ENCODE data around the gene RNU1-3. TPM values are rescaled to one million over a fixed set of nuclear protein-coding genes. Genes with fewer than 3 reads are reported as not detected.
"Not testable (repeated sequence)": the region's sequence is repeated elsewhere in the genome, so short reads cannot be mapped to it uniquely, and the experiment has no call there.

Gene RNU1-3
- polyA plus RNA-seq, 1 donor (not counting 4 experiments of a cell fraction or from before 2014, with no cell fraction given): 67.0 TPM

DNA sequence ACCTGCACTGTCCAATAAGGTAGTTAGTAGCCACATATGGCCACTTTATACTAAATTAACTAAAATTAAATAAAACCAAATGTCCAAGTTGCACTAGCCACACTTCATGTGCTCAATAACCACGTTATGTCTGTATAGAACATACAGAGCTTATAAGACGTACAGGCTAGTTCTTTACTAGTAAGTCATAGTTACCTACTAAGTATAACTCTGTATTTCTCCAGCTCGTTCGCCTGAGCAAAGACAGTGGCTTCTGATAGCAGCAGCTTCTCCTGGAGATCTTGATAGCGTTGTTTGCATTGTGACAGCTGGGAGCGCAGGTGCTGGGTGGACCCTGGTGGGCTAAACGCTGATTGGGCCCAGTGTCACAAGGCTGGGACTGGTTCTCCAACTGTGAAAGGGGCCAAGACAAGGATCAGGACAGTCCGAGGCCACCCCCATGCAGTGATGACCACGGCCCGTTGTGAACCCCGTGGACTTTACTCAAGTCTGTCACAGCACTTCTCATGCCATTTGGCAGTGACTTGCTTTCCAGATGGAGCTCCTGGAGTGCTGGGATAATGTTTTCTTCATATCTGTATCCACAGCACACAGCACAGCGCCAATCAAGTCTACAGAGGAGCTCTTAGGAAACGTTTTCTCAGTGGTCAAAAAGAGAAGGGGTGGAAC, 20.5 kb upstream of the RNU1-3 start:
- FAIRE-seq; H3K4me1 ChIP-seq (ENCODE audit: control insufficient read depth, extremely low read depth, insufficient read depth, low read length); H3K4me3 ChIP-seq (ENCODE audit: control insufficient read depth in 2 of 3, extremely low read depth in 1 of 3, insufficient read depth in 2 of 3, low read depth in 1 of 3, low read length in 3 of 3); H3K27me3 ChIP-seq (ENCODE audit: control insufficient read depth, extremely low read depth, insufficient read depth, low read length); H3K9me1 ChIP-seq (ENCODE audit: control insufficient read depth, extremely low read depth, insufficient read depth, low read length); H3K4me2 ChIP-seq (ENCODE audit: control insufficient read depth, extremely low read depth, insufficient read depth, low read depth, low read length); H3K27ac ChIP-seq (ENCODE audit: control insufficient read depth, insufficient read depth, low read length); dilution Hi-C loops (cut with MboI; ENCODE audit: extremely low pct_ligation_motif_present, low sequenced_read_pairs); H3K9me3 ChIP-seq (ENCODE audit: control insufficient read depth, low read depth, low read length); H4K20me1 ChIP-seq (ENCODE audit: control insufficient read depth, extremely low read depth, insufficient read depth, low read length); DNase-seq (ENCODE audit: low read depth, low spot score); H2AFZ ChIP-seq (ENCODE audit: control insufficient read depth, low read length); H3K36me3 ChIP-seq (ENCODE audit: control insufficient read depth in 2 of 2, extremely low read depth in 1 of 2, insufficient read depth in 2 of 2, low read length in 2 of 2); H3K9ac ChIP-seq (ENCODE audit: control insufficient read depth, extremely low read depth, insufficient read depth, low read length); H3K79me2 ChIP-seq (ENCODE audit: control insufficient read depth, insufficient read depth, low read length): not testable (repeated sequence)

DNA sequence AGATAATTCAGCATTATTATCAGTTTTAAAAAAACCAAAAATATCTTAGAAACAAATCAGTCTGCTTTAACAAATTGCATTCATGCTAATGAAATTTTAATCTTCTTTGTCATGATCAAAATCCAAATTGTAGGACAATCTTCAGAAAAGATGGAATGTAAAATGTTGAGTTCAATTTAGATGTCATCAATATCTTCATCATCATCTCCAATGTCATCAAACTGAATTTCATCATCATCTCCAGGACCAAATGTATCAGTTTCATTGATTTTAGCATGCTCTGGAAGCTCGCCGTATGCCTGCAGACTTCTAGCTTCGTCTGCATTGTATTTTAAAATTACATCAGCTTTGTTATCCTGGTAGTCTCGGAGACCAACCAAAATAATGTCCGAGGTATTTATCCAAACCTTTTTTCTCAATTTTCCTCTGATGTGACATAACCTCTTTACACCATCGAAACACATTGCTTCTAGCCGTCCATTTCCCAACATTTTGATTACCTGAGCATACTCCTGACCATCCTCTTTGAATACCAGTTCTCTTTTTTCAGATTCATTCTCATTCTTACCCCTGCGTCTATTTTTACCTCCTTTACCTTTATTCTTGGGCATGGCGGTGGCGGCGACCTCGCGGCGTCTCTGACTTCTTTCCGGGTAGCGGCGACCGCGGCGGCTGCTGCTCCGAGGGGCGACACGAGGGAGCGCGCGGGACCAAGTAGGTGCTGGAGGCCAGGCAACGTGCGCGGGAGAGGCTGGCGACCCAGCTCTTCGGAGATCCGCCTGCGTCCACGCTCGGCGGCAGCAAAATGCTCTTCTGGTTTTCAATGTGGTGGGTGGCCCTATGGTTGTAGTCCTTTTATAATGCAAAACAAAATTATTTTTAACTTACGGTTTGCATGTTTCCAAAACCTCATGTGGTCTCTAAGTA, 19.0 kb upstream of the RNU1-3 start:
- FAIRE-seq; H3K36me3 ChIP-seq (ENCODE audit: control insufficient read depth in 2 of 2, extremely low read depth in 1 of 2, insufficient read depth in 2 of 2, low read length in 2 of 2); H4K20me1 ChIP-seq (ENCODE audit: control insufficient read depth, extremely low read depth, insufficient read depth, low read length); DNase-seq (ENCODE audit: low read depth, low spot score); H3K27ac ChIP-seq (ENCODE audit: control insufficient read depth, insufficient read depth, low read length); H3K4me2 ChIP-seq (ENCODE audit: control insufficient read depth, extremely low read depth, insufficient read depth, low read depth, low read length); H3K9me1 ChIP-seq (ENCODE audit: control insufficient read depth, extremely low read depth, insufficient read depth, low read length); dilution Hi-C loops (cut with MboI; ENCODE audit: extremely low pct_ligation_motif_present, low sequenced_read_pairs); H3K27me3 ChIP-seq (ENCODE audit: control insufficient read depth, extremely low read depth, insufficient read depth, low read length); H3K79me2 ChIP-seq (ENCODE audit: control insufficient read depth, insufficient read depth, low read length); H3K9me3 ChIP-seq (ENCODE audit: control insufficient read depth, low read depth, low read length); H3K4me3 ChIP-seq (ENCODE audit: control insufficient read depth in 2 of 3, extremely low read depth in 1 of 3, insufficient read depth in 2 of 3, low read depth in 1 of 3, low read length in 3 of 3); H2AFZ ChIP-seq (ENCODE audit: control insufficient read depth, low read length); H3K4me1 ChIP-seq (ENCODE audit: control insufficient read depth, extremely low read depth, insufficient read depth, low read length); H3K9ac ChIP-seq (ENCODE audit: control insufficient read depth, extremely low read depth, insufficient read depth, low read length): not testable (repeated sequence)

DNA sequence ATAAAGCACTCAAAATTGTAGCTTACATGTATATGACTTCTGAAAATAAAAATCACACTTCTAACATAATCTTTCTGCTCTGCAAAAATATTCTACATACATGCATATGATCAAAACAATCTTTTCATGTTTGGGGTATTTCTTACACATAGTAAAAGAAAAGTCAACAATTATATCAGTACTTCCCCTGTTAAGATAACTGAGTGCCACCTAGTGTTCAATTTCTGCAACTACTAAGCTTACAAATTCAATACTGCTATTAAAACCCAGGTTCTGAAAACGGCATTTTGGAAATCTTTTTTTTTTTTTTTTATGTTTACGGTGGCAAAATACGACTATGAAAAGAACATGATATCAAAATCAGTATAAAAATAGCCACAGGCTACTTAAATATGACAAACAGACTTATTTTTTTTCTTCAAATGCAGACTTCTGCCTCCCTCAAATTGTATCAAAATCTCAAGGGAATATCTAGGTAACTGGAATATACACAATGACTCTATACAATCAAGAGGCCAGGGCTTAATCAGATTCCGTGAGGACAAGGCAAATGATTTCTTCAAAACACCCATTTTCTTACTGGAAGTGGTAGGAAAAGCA, 18.1 kb upstream of the RNU1-3 start:
- H3K27me3 ChIP-seq (ENCODE audit: control insufficient read depth, extremely low read depth, insufficient read depth, low read length); H3K4me2 ChIP-seq (ENCODE audit: control insufficient read depth, extremely low read depth, insufficient read depth, low read depth, low read length); H2AFZ ChIP-seq (ENCODE audit: control insufficient read depth, low read length); H3K4me3 ChIP-seq (ENCODE audit: control insufficient read depth in 2 of 3, extremely low read depth in 1 of 3, insufficient read depth in 2 of 3, low read depth in 1 of 3, low read length in 3 of 3); H3K27ac ChIP-seq (ENCODE audit: control insufficient read depth, insufficient read depth, low read length); H3K9me3 ChIP-seq (ENCODE audit: control insufficient read depth, low read depth, low read length); H3K9ac ChIP-seq (ENCODE audit: control insufficient read depth, extremely low read depth, insufficient read depth, low read length); H3K79me2 ChIP-seq (ENCODE audit: control insufficient read depth, insufficient read depth, low read length); DNase-seq (ENCODE audit: low read depth, low spot score); FAIRE-seq; H4K20me1 ChIP-seq (ENCODE audit: control insufficient read depth, extremely low read depth, insufficient read depth, low read length); H3K36me3 ChIP-seq (ENCODE audit: control insufficient read depth in 2 of 2, extremely low read depth in 1 of 2, insufficient read depth in 2 of 2, low read length in 2 of 2); dilution Hi-C loops (cut with MboI; ENCODE audit: extremely low pct_ligation_motif_present, low sequenced_read_pairs); H3K4me1 ChIP-seq (ENCODE audit: control insufficient read depth, extremely low read depth, insufficient read depth, low read length); H3K9me1 ChIP-seq (ENCODE audit: control insufficient read depth, extremely low read depth, insufficient read depth, low read length): not testable (repeated sequence)

DNA sequence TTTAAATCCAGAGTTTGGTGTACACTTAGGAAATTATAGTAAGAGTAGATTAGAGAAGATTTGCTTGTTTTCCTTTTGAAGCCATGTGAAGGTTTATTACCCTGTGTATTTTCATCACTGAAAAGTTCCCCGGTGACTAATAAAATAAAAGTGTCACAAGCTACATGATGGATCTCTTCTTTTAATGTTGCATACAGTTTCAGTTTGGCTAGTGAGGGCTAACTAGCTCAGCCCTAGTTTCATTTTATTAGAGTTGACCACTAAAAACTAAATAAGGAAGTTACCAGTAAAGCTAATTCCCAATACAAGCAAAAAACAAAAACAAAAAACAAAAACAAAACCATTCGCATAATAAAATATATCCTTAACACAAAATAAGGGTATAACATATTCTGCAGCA, 17.4 kb upstream of the RNU1-3 start:
- H3K9me3 ChIP-seq (ENCODE audit: control insufficient read depth, low read depth, low read length); H3K27ac ChIP-seq (ENCODE audit: control insufficient read depth, insufficient read depth, low read length); H4K20me1 ChIP-seq (ENCODE audit: control insufficient read depth, extremely low read depth, insufficient read depth, low read length); H3K9ac ChIP-seq (ENCODE audit: control insufficient read depth, extremely low read depth, insufficient read depth, low read length); H3K9me1 ChIP-seq (ENCODE audit: control insufficient read depth, extremely low read depth, insufficient read depth, low read length); H2AFZ ChIP-seq (ENCODE audit: control insufficient read depth, low read length); dilution Hi-C loops (cut with MboI; ENCODE audit: extremely low pct_ligation_motif_present, low sequenced_read_pairs); H3K36me3 ChIP-seq (ENCODE audit: control insufficient read depth in 2 of 2, extremely low read depth in 1 of 2, insufficient read depth in 2 of 2, low read length in 2 of 2); H3K4me2 ChIP-seq (ENCODE audit: control insufficient read depth, extremely low read depth, insufficient read depth, low read depth, low read length); FAIRE-seq; H3K27me3 ChIP-seq (ENCODE audit: control insufficient read depth, extremely low read depth, insufficient read depth, low read length); H3K4me3 ChIP-seq (ENCODE audit: control insufficient read depth in 2 of 3, extremely low read depth in 1 of 3, insufficient read depth in 2 of 3, low read depth in 1 of 3, low read length in 3 of 3); H3K79me2 ChIP-seq (ENCODE audit: control insufficient read depth, insufficient read depth, low read length); DNase-seq (ENCODE audit: low read depth, low spot score); H3K4me1 ChIP-seq (ENCODE audit: control insufficient read depth, extremely low read depth, insufficient read depth, low read length): not testable (repeated sequence)
